Measurements from ENCODE around the gene INHBC. TPM values are rescaled to one million over a fixed set of nuclear protein-coding genes. Genes with fewer than 3 reads are reported as not detected.

The INHBC gene
- total RNA-seq, 2 donors from 2014 or later, result not detected

- Mint-ChIP-seq H3K9me3 (peaks cover 6% of the 10 kb centered on the region), H3K4me1 (peaks cover 21% of the 10 kb centered on the region), H3K27ac (no peak overlapping the region), H3K36me3 (ENCODE audit: low read depth) (peaks cover 46% of the 10 kb centered on the region), H3K4me3 (no peak overlapping the region), H3K27me3 (ENCODE audit: insufficient read depth) (no peaks in the 10 kb centered on the region)
- H3K9me3 ChIP-seq (ENCODE audit: control insufficient read depth, low read length), result no peaks in the 10 kb centered on the region
- H3K9ac ChIP-seq (ENCODE audit: extremely low read depth, low read length, poor library complexity, severe bottlenecking), result no peak overlapping the region
- H3K36me3 ChIP-seq (ENCODE audit: control insufficient read depth, insufficient read depth, low read length), result peaks cover 18% of the 10 kb centered on the region
- H3K4me3 ChIP-seq (ENCODE audit: low read length), result no peak overlapping the region
- no peaks in the 10 kb centered on the region for H3K27me3 ChIP-seq (ENCODE audit: control insufficient read depth, insufficient read depth, low read length, poor library complexity, severe bottlenecking)
- H3K27ac ChIP-seq (ENCODE audit: low read depth, low read length), result no peak overlapping the region
- no peak for DNase-seq
- peaks cover 13% of the 10 kb centered on the region for H3K4me1 ChIP-seq (ENCODE audit: control insufficient read depth, insufficient read depth, low read length)
- no peak for TF ChIP-seq CTCF (conservative IDR thresholded peaks at IDR 0.05)
- WGBS, 2 experiments (ENCODE audit: insufficient coverage in 1 of 2, insufficient read length in 1 of 2), result 95 to 98% methylated on average over 3 to 4 of the region's 5 CpGs
These were observed 46.2 kb upstream of the INHBC start for GRCh38 chr12:57388425-57388824.

- no peak for TF ChIP-seq CTCF (conservative IDR thresholded peaks at IDR 0.05)
- no peak for DNase-seq
- Mint-ChIP-seq H3K4me3 (no peak overlapping the region), H3K27me3 (ENCODE audit: insufficient read depth) (no peaks in the 10 kb centered on the region), H3K27ac (no peak overlapping the region), H3K4me1 (peaks cover 21% of the 10 kb centered on the region), H3K9me3 (peaks cover 6% of the 10 kb centered on the region), H3K36me3 (ENCODE audit: low read depth) (peaks cover 52% of the 10 kb centered on the region)
- 76 to 81% methylated on average over 3 of the region's 3 CpGs for WGBS, 2 experiments (ENCODE audit: insufficient coverage in 1 of 2, insufficient read length in 1 of 2)
- Histone ChIP-seq H3K36me3 (ENCODE audit: control insufficient read depth, insufficient read depth, low read length) (peaks cover 18% of the 10 kb centered on the region), H3K9me3 (ENCODE audit: control insufficient read depth, low read length) (no peaks in the 10 kb centered on the region), H3K27me3 (ENCODE audit: control insufficient read depth, insufficient read depth, low read length, poor library complexity, severe bottlenecking) (no peaks in the 10 kb centered on the region), H3K27ac (ENCODE audit: low read depth, low read length) (no peak overlapping the region), H3K9ac (ENCODE audit: extremely low read depth, low read length, poor library complexity, severe bottlenecking) (no peak overlapping the region), H3K4me1 (ENCODE audit: control insufficient read depth, insufficient read depth, low read length) (peaks cover 13% of the 10 kb centered on the region), H3K4me3 (ENCODE audit: low read length) (peak overlapping the region; percentile 13)
These were observed 45.6 kb upstream of the INHBC start for GRCh38 chr12:57389033-57389432.

GRCh38 chr12:57390174-57390573 lies 44.4 kb upstream of the INHBC start:
- no peak for DNase-seq
- Histone ChIP-seq H3K9ac (ENCODE audit: extremely low read depth, low read length, poor library complexity, severe bottlenecking) (no peak overlapping the region), H3K4me1 (ENCODE audit: control insufficient read depth, insufficient read depth, low read length) (peaks cover 13% of the 10 kb centered on the region), H3K27me3 (ENCODE audit: control insufficient read depth, insufficient read depth, low read length, poor library complexity, severe bottlenecking) (no peaks in the 10 kb centered on the region), H3K36me3 (ENCODE audit: control insufficient read depth, insufficient read depth, low read length) (peaks cover 27% of the 10 kb centered on the region), H3K9me3 (ENCODE audit: control insufficient read depth, low read length) (no peaks in the 10 kb centered on the region), H3K27ac (ENCODE audit: low read depth, low read length) (no peak overlapping the region), H3K4me3 (ENCODE audit: low read length) (no peak overlapping the region)
- Mint-ChIP-seq H3K4me1 (peaks cover 21% of the 10 kb centered on the region), H3K36me3 (ENCODE audit: low read depth) (peaks cover 58% of the 10 kb centered on the region), H3K9me3 (peaks cover 6% of the 10 kb centered on the region), H3K27ac (peak overlapping the region; percentile 57), H3K4me3 (peak overlapping the region; percentile 17), H3K27me3 (ENCODE audit: insufficient read depth) (no peaks in the 10 kb centered on the region)
- no peak for TF ChIP-seq CTCF (conservative IDR thresholded peaks at IDR 0.05)
- WGBS, 2 experiments (ENCODE audit: insufficient coverage in 1 of 2, insufficient read length in 1 of 2), result 86 to 89% methylated on average over 1 to 2 of the region's 2 CpGs
